Progenitor cell of endocrine pancreas (in vitro differentiated cells): ENCODE results near the gene ZNF410. TPM values are rescaled to one million over a fixed set of nuclear protein-coding genes. Genes with fewer than 3 reads are reported as not detected.

Experiments
- DNase-seq: peaks from one replicate; pipeline ENCODE4 v3.0.0; 2021; ENCODE audit warnings: low spot score; ENCODE audit not compliant: unreplicated experiment
- H3K27ac Mint-ChIP-seq: 2 replicates; pipeline ENCODE4 v1.8.0; 2021; ENCODE audit warnings: mild to moderate bottlenecking, moderate library complexity, mixed read lengths
- H3K27me3 Mint-ChIP-seq: 2 replicates; pipeline ENCODE4 v1.8.0; 2021; ENCODE audit warnings: mixed read lengths
- H3K36me3 Mint-ChIP-seq: 2 replicates; pipeline ENCODE4 v1.8.0; 2022; ENCODE audit warnings: mixed read lengths; ENCODE audit not compliant: insufficient read depth
- H3K4me1 Mint-ChIP-seq: 2 replicates; pipeline ENCODE4 v1.8.0; 2021; ENCODE audit warnings: low read depth, mixed read lengths
- H3K4me3 Mint-ChIP-seq: 2 replicates; pipeline ENCODE4 v1.8.0; 2021; ENCODE audit warnings: low read depth, mild to moderate bottlenecking, moderate library complexity, mixed read lengths
- H3K9me3 Mint-ChIP-seq: 2 replicates; pipeline ENCODE4 v1.8.0; 2021; ENCODE audit warnings: low read depth, mixed read lengths
- CTCF ChIP-seq: fragments of 200-600 bp; sonication (generic); IDR thresholded peaks from one replicate; pipeline ENCODE4 v1.5.0; 2021; ENCODE audit warnings: antibody characterized with exemption, mild to moderate bottlenecking; ENCODE audit not compliant: unreplicated experiment
- total RNA-seq: library from RNA; stranded (reverse); gene quantifications from 2 replicates; pipeline ENCODE4 v1.2.1, GENCODE V29; 2021

Gene ZNF410
- total RNA-seq, 1 donor from 2014 or later: 49.9 TPM

- Mint-ChIP-seq H3K9me3 (no peaks in the 10 kb centered on the region), H3K4me1 (peaks cover 2% of the 10 kb centered on the region), H3K36me3 (peaks cover 17% of the 10 kb centered on the region), H3K4me3 (no peak overlapping the region), H3K27ac (no peak overlapping the region), H3K27me3 (peaks cover 83% of the 10 kb centered on the region)
- TF ChIP-seq CTCF: no peak
- no peak for DNase-seq
These were observed 56.4 kb downstream of the ZNF410 start for GRCh38 chr14:73943083-73943482.

- Mint-ChIP-seq H3K36me3 (peaks cover 17% of the 10 kb centered on the region), H3K27me3 (peaks cover 85% of the 10 kb centered on the region), H3K27ac (peak overlapping the region; percentile 52)
These were observed 57.9 kb downstream of the ZNF410 start for GRCh38 chr14:73944432-73945158.

DNA sequence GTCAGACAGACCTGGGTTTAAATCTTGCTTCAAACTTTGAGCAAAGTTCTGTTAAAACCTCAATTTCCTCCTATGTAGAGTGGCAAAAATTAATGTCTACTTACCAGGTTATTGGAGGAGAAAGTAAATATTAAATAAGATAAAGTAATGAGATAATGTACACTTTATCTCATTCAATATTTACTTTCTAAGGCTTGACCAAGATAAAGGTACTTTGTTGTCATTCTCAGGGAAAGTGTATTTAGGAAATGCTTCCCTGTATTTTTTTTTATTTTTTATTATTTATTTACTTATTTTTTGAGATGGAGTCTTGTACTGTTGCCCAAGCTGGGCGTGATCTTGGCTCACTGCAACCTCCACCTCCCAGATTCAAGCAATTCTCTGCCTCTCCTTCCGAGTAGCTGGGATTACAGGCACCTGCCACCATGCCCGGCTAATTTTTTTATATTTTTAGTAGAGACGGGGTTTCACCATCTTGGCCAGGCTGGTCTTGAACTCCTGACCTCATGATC, 58.6 kb downstream of the ZNF410 start:
- Mint-ChIP-seq H3K36me3 (peaks cover 17% of the 10 kb centered on the region), H3K27ac (no peak overlapping the region), H3K27me3 (peaks cover 79% of the 10 kb centered on the region), H3K4me3 (no peak overlapping the region), H3K9me3 (no peaks in the 10 kb centered on the region), H3K4me1 (peaks cover 2% of the 10 kb centered on the region)
- no peak for TF ChIP-seq CTCF
- DNase-seq: no peak

More at GRCh38 chr14:73944432-73945158, 57.9 kb downstream of the ZNF410 start:
- DNase-seq: no peak
- Mint-ChIP-seq H3K4me3 (no peak overlapping the region), H3K9me3 (no peaks in the 10 kb centered on the region), H3K4me1 (peaks cover 2% of the 10 kb centered on the region)
- no peak for TF ChIP-seq CTCF

DNA sequence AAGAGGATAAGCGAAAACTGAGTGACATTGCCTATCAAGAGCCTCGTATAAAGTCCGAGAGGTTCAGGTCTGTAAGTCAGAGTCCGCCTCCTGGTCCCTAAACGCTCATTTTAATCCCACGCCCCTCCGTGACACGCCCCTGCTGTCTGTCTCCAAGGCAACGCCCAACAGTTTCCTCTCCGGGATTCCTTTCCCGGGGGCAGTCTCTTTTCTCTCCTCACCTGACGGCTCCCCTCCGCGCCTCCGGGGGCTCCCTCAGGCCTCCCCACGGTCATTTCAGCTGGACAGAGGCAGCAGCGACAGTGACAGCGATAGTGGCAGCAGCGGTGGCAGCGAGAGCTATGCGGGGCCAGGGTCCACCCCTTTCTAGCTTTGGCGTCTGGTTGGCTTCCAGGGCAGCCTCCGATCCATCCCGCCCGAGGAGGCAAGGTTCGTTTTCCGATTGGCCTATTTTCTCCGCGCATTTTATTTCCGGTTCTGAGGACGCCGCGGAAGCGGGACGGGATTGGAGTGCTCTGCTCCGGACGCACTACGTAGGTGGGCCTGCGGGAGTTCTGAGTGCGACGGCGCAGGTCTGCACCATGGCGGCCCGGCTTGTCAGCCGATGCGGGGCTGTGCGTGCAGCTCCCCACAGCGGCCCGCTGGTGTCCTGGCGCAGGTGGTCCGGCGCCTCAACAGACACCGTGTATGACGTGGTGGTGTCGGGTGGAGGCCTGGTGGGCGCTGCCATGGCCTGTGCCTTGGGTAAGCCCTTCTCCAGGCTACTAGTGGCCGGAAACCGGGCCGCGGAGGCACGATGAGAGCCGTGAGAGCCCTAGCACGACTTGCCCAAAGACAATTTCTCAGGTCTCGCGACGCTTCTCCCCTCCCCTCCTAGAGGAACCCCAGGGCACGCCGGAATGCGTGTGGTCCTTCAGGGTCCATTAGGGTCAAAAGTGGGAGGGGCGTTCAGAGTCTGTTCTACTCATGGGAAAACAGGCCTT, 63.4 kb downstream of the ZNF410 start, which contains the start of the genes COQ6 and FAM161B:
Gene COQ6 (plus strand): TSS at position 551 of the 983 bp plus-strand sequence. CDS start 31 bp downstream, at position 582.
Gene FAM161B (minus strand): TSS at position 343 of the 983 bp plus-strand sequence. CDS start 68 bp downstream, at position 275.
- Mint-ChIP-seq H3K4me1 (peaks cover 1% of the 10 kb centered on the region), H3K4me3 (peak within 1 kb of the TSS; percentile 94), H3K9me3 (no peaks in the 10 kb centered on the region), H3K27me3 (peaks cover 32% of the 10 kb centered on the region), H3K36me3 (peaks cover 10% of the 10 kb centered on the region), H3K27ac (peak within 1 kb of the TSS; percentile 97)
- peak; percentile 81 for DNase-seq
- peak; percentile 32 for TF ChIP-seq CTCF

DNA sequence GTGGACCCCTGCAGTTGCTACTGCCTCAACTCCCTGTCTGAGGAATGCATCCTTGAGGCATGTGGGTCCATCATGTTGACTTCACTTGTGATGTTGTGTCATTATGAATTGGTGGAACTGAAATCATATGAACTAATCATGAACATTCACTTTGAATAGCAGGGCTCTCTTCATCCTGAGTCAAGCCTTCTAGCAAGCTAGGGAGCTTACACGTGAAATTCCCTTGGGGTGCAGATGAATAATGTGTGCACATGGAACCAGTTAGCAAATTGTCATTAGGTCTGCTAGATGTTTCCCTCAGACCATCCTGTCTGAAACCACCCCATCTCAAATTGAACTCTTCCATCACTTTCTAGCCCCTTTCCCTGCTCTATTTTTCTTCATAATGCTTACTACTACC, 67.1 kb downstream of the ZNF410 start:
- Mint-ChIP-seq H3K9me3 (no peaks in the 10 kb centered on the region), H3K27me3 (peaks cover under 1% of the 10 kb centered on the region), H3K4me3 (no peak overlapping the region), H3K36me3 (peaks cover 16% of the 10 kb centered on the region), H3K27ac (no peak overlapping the region), H3K4me1 (peaks cover 1% of the 10 kb centered on the region)
- no peak for TF ChIP-seq CTCF
- no peak for DNase-seq
